Nephron (organoid): Measurements from ENCODE around the gene PPM1H.
"Not testable (repeated sequence)": the region's sequence is repeated elsewhere in the genome, so short reads cannot be mapped to it uniquely, and the experiment has no call there.

Source experiments
- H3K27ac Mint-ChIP-seq, 3 experiments: 2 replicates each; pipeline ENCODE4 v1.8.0; 2020; ENCODE audit warnings: mixed read lengths in 3 of 3, mild to moderate bottlenecking in 2 of 3, moderate library complexity in 1 of 3
- H3K27me3 Mint-ChIP-seq: 2 replicates; pipeline ENCODE4 v1.8.0; 2021; ENCODE audit warnings: low read depth, mild to moderate bottlenecking, moderate library complexity, mixed read lengths
- H3K36me3 Mint-ChIP-seq: 2 replicates; pipeline ENCODE4 v1.8.0; 2020; ENCODE audit warnings: low read depth, mixed read lengths
- H3K4me1 Mint-ChIP-seq: 2 replicates; pipeline ENCODE4 v1.8.0; 2020; ENCODE audit warnings: mixed read lengths
- H3K4me3 Mint-ChIP-seq, 3 experiments: 2 replicates each; pipeline ENCODE4 v1.8.0; 2020; ENCODE audit warnings: mild to moderate bottlenecking in 3 of 3, mixed read lengths in 3 of 3, moderate library complexity in 2 of 3
- H3K9me3 Mint-ChIP-seq: 2 replicates; pipeline ENCODE4 v1.8.0; 2020; ENCODE audit warnings: mixed read lengths
- TF ChIP-seq, protein P1 (sequence below), 3 experiments: fragments of 200-600 bp; sonication (generic); IDR thresholded peaks; one replicate each; pipeline ENCODE4 v1.5.0; 2021; ENCODE audit warnings: antibody characterized with exemption in 3 of 3; ENCODE audit not compliant: unreplicated experiment in 3 of 3

The PPM1H gene

DNA sequence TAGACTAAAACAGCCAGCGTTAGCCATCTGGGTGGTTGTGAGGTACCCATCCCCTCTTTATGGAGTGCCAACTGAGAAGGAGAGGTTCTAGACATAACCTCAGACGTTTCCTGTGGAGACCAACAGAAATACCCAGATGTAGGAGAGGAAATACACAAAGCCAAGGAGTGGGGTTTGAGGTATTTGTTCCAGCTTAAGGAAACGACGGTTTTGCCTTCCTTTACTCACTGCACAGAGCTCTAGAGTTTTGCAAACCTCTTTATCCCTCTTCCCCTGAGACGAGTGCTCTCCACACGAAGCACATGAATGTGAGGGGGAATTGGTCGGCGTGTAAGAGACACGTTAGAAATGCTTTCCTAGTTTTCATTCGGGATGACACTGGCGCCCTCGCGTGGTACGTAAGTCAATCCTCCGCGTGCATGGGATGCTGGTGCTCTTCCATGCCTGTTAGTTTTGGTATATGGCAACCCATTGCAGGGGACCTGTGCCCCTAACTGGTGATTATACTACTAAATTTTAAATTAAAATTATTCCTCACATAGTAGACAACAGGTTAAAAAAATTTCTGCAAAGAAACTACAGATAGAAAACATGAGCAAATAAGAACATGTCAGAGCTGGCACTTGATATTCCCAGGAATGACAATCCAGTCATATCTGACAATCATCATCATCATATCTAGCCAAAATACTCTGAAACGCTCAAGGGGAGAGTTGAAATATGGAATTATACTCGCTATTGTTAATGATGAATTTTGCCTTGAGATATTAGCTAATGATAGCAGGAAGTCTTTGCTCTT is 121.7 kb downstream of the PPM1H start:
- H3K36me3 Mint-ChIP-seq: no peaks in the 10 kb centered on the region
- H3K9me3 Mint-ChIP-seq: no peaks in the 10 kb centered on the region
- peaks cover 3% of the 10 kb centered on the region for H3K27me3 Mint-ChIP-seq
- TF ChIP-seq, protein P1, sequence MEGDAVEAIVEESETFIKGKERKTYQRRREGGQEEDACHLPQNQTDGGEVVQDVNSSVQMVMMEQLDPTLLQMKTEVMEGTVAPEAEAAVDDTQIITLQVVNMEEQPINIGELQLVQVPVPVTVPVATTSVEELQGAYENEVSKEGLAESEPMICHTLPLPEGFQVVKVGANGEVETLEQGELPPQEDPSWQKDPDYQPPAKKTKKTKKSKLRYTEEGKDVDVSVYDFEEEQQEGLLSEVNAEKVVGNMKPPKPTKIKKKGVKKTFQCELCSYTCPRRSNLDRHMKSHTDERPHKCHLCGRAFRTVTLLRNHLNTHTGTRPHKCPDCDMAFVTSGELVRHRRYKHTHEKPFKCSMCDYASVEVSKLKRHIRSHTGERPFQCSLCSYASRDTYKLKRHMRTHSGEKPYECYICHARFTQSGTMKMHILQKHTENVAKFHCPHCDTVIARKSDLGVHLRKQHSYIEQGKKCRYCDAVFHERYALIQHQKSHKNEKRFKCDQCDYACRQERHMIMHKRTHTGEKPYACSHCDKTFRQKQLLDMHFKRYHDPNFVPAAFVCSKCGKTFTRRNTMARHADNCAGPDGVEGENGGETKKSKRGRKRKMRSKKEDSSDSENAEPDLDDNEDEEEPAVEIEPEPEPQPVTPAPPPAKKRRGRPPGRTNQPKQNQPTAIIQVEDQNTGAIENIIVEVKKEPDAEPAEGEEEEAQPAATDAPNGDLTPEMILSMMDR (IDR thresholded peaks at IDR 0.05; ENCODE audit: unreplicated experiment in 3 of 3): peak; percentile 59 to 71 (median 67)
- H3K27ac Mint-ChIP-seq: no peak overlapping the region
- H3K4me1 Mint-ChIP-seq: peaks cover 6% of the 10 kb centered on the region
- H3K4me3 Mint-ChIP-seq: no peak overlapping the region

DNA sequence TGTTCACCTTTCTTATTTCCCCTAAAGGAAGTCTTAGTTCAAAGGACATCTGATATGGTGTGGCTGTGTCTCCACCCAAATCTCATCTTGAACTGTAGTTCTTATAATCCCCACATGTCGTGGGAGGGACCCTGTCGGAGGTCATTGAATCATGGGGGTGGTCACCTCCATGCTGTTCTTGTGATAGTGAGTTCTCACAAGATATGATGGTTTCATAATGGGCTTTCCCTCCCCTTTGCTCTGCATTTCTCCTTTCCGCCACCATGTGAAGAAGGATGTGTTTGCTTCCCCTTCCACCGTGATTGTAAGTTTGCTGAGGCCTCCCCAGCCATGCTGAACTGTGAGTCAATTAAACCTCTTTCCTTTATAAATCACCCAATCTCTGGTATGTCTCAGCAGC is 123.5 kb downstream of the PPM1H start:
- H3K4me3 Mint-ChIP-seq, H3K36me3 Mint-ChIP-seq, H3K27me3 Mint-ChIP-seq: not testable (repeated sequence)

DNA sequence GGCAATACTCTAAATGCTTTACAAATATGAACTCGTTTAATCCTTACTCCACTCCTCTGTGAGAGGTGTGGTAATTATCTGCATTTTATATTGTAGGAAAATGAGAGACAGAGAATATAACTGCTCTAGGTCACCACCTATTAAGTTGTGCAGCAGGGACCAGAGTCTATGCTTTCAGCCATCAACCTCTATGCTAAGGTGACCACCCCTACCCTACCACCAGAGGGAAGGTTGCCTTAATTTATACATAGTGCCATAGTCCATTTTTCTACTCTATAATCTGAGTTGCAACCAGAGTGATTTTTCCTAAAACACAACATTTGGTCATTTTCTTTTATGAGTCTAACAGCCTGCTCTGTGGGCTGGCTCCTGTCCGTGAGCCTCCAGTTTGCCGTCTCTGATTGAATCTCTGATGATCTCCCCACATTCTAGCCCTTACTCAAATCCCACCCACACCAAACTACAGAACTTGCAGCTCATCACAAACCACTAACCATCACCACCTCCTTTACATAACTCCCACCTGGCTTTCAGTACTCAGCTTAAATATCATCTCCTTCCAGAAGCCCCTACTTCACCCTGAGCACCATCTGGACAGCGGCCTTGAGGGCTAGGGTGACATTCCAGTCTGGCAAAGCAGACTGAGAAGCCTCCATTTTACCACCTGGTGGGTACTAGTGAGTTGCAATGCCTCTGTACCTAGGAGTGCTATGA is 126.6 kb downstream of the PPM1H start:
- peaks cover 9% of the 10 kb centered on the region for H3K27me3 Mint-ChIP-seq
- no peak overlapping the region for H3K4me3 Mint-ChIP-seq
- H3K9me3 Mint-ChIP-seq: no peaks in the 10 kb centered on the region
- TF ChIP-seq, protein P1 (IDR thresholded peaks at IDR 0.05; ENCODE audit: unreplicated experiment in 3 of 3): no peak
- H3K36me3 Mint-ChIP-seq: peaks cover 9% of the 10 kb centered on the region
- no peaks in the 10 kb centered on the region for H3K4me1 Mint-ChIP-seq
- H3K27ac Mint-ChIP-seq: no peak overlapping the region

More for the DNA sequence above, 123.5 kb downstream of the PPM1H start:
- not testable (repeated sequence) for H3K4me1 Mint-ChIP-seq, H3K27ac Mint-ChIP-seq, H3K9me3 Mint-ChIP-seq

DNA sequence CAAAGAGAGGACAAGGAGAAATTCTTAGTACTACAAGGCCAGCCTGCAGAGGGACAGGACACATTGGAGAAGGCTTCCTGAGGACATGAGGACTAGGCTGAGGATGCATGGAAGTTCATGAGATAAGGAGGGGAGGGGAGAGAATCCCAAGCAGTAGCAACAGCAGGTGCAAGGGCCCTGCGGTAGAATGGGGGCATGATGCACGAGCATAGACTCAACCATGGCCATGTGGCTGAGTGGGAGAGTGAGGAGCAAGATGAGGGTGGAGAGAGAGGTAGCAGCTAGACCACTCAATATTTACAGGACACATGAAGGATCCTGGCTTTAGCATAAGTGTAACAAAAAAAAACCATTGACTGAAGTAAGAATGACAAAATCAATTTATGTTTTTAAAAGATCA is 128.1 kb downstream of the PPM1H start:
- no peak overlapping the region for H3K4me3 Mint-ChIP-seq
- no peaks in the 10 kb centered on the region for H3K9me3 Mint-ChIP-seq
- peaks cover 9% of the 10 kb centered on the region for H3K36me3 Mint-ChIP-seq
- H3K27me3 Mint-ChIP-seq: peaks cover 9% of the 10 kb centered on the region
- H3K4me1 Mint-ChIP-seq: no peaks in the 10 kb centered on the region
- no peak overlapping the region for H3K27ac Mint-ChIP-seq
- TF ChIP-seq, protein P1 (IDR thresholded peaks at IDR 0.05; ENCODE audit: unreplicated experiment in 3 of 3): no peak

DNA sequence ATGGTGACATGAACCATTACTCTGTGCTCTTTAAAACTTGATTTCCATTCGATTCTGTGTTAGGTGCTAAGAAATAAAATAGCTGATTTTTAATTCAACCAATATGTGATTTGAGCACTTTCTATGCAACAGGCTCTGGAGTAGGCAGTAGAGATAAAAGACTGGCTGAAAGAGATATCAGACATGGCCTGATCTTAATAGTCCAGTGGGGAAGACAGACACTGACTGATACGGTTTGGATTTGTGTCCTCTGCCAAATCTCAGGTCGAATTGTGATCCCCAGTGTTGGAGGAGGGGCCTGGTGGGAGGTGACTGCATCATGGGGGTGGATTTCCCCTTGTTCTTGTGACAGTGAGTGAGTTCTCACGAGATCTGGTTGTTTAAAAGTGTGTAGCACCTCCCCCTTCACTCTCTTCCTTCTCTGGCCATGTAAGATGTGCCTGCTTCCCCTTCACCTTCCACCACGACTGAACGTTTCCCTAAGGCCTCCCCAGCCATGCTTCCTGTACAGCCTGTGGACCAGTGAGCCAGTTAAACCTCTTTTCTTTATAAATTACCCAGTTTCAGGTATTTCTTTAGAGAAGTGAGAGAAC is 128.6 kb downstream of the PPM1H start:
- Mint-ChIP-seq H3K36me3 (peaks cover 9% of the 10 kb centered on the region), H3K9me3 (no peaks in the 10 kb centered on the region), H3K27me3 (peaks cover 9% of the 10 kb centered on the region), H3K4me1 (no peaks in the 10 kb centered on the region), H3K27ac (no peak overlapping the region), H3K4me3 (no peak overlapping the region)
- TF ChIP-seq, protein P1 (IDR thresholded peaks at IDR 0.05; ENCODE audit: unreplicated experiment in 3 of 3): no peak

DNA sequence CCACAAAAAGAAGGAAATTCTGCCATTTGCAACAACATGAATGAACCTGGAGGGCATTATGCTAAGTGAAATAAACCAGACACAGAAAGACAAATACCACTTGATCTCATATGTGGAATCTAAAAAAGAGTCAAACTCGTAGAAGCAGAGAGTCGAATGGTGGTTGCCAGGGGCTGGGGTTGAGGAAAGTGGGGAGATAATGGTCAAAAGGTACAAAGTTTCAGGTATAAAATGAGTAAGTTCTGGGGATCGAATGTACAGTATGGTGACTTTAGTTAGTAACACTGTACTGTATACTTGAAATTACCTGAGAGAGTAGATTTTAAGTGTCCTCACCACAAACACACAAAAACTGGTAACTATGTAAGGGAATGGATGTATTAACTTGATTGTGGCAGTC is 129.4 kb downstream of the PPM1H start:
- Mint-ChIP-seq H3K4me1 (no peaks in the 10 kb centered on the region), H3K9me3 (no peaks in the 10 kb centered on the region)

More for the DNA sequence above, 129.4 kb downstream of the PPM1H start:
- H3K27me3 Mint-ChIP-seq: peaks cover 9% of the 10 kb centered on the region
- no peak overlapping the region for H3K4me3 Mint-ChIP-seq
- TF ChIP-seq, protein P1 (IDR thresholded peaks at IDR 0.05; ENCODE audit: unreplicated experiment in 3 of 3): no peak
- no peak overlapping the region for H3K27ac Mint-ChIP-seq
- peaks cover 9% of the 10 kb centered on the region for H3K36me3 Mint-ChIP-seq
